ENCODE data around the gene DNM3. TPM values are rescaled to one million over a fixed set of nuclear protein-coding genes. Genes with fewer than 3 reads are reported as not detected.
"Not testable (repeated sequence)": the region's sequence is repeated elsewhere in the genome, so short reads cannot be mapped to it uniquely, and the experiment has no call there.

Gene DNM3
- total RNA-seq, 1 donor from 2014 or later: 2.7 TPM

DNA sequence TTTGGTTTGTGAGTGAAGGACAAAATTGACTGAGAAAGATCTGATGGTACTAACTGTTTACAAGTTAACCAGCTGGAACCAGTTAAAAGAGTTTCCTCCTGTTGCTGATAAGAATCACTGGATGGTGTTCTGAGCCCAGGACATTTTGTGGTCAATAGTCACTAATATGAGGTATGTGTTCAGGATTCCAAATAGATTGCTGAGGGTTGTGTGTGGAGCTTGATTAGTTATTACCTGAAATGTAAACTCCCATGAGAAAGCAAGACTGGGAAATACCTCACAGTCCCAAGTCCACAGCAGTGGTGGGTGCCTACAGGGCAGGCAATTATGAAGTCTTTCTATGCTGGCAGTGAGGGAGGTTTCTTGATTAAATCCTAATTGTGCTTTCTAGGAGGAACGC is 164.6 kb downstream of the DNM3 start:
- TF ChIP-seq, protein P1, sequence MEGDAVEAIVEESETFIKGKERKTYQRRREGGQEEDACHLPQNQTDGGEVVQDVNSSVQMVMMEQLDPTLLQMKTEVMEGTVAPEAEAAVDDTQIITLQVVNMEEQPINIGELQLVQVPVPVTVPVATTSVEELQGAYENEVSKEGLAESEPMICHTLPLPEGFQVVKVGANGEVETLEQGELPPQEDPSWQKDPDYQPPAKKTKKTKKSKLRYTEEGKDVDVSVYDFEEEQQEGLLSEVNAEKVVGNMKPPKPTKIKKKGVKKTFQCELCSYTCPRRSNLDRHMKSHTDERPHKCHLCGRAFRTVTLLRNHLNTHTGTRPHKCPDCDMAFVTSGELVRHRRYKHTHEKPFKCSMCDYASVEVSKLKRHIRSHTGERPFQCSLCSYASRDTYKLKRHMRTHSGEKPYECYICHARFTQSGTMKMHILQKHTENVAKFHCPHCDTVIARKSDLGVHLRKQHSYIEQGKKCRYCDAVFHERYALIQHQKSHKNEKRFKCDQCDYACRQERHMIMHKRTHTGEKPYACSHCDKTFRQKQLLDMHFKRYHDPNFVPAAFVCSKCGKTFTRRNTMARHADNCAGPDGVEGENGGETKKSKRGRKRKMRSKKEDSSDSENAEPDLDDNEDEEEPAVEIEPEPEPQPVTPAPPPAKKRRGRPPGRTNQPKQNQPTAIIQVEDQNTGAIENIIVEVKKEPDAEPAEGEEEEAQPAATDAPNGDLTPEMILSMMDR (IDR thresholded peaks at IDR 0.05; ENCODE audit: insufficient read depth, low read length, poor library complexity, severe bottlenecking): no peak
- peak; percentile 87 for DNase-seq (ENCODE audit: low read depth)
- Histone ChIP-seq H3K36me3 (ENCODE audit: control insufficient read depth, insufficient read depth, low read length) (no peaks in the 10 kb centered on the region), H3K27me3 (ENCODE audit: control insufficient read depth, insufficient read depth, low read length) (no peaks in the 10 kb centered on the region), H3K4me3 (ENCODE audit: low read depth, low read length) (no peak overlapping the region)

DNA sequence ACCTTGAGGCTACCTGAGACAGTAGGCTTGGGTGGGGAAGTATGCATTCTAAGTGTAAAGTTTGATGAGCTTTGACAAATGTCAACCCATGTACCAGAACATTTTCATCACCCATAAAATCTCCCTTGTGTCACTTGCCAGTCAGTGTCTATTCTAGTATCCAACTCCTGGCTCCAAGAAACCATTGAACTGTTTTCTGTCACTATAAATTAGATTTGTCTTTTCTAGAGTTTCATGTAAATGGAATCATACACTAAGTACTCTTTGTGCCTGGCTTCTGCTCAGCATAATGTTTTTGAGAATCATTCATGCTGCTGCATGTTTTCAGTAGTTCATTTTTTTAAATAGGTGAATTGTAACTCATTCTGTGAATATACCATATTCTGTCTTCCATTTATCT is 165.4 kb downstream of the DNM3 start:
- TF ChIP-seq, protein P1 (IDR thresholded peaks at IDR 0.05; ENCODE audit: insufficient read depth, low read length, poor library complexity, severe bottlenecking): no peak
- DNase-seq (ENCODE audit: low read depth): no peak
- no peaks in the 10 kb centered on the region for H3K36me3 ChIP-seq (ENCODE audit: control insufficient read depth, insufficient read depth, low read length)
- H3K27me3 ChIP-seq (ENCODE audit: control insufficient read depth, insufficient read depth, low read length): no peaks in the 10 kb centered on the region
- no peak overlapping the region for H3K4me3 ChIP-seq (ENCODE audit: low read depth, low read length)

DNA sequence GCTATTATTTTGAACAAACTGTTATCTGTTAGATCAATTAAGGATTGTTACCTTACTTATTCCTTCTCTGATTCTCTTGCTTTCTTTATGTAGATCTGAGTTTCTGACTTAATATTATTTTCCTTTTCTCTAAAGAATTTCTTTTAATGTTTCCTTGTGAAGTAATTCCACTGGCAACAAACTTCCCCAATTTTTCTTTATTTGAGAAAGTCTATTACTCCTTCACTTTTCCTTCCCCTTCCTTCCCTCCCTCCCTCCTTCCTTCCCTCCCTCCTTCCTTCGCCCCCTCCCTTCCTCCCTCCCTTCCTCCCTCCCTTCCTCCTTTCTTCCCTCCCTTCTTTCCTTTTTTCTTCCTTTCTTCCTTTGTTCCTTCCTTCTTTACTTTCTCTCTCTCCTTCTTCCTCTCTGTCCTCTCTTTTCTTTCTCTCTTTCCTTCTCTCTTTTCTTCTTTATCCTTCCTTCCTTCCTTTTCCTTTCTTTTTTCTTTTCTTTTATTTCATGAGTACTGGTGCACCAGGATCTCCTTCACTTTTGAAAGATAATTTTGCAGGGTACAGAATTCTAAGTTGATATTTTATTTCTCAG is 177.5 kb downstream of the DNM3 start:
- TF ChIP-seq, protein P1 (IDR thresholded peaks at IDR 0.05; ENCODE audit: insufficient read depth, low read length, poor library complexity, severe bottlenecking): no peak

DNA sequence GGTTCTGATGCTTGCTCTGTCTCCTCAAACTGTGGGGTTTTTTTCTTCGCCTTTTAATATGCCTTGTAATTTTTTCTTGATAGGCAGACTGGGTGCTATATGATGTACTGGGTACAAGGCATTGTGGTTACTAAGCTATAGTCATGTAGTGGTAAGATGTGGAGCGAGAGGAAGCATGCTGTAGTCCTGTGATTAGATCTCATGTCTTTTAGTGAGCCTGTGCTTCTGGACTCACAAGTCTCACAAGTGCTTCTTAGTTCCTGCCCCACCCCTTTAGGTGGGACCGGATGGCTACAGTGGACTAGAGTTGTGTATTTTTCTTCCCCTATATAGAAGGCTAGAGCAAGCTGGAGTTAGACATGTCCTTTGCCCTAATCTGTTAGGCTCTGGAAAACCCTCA is 178.7 kb downstream of the DNM3 start:
- Histone ChIP-seq H3K36me3 (ENCODE audit: control insufficient read depth, insufficient read depth, low read length) (no peaks in the 10 kb centered on the region), H3K27me3 (ENCODE audit: control insufficient read depth, insufficient read depth, low read length) (no peaks in the 10 kb centered on the region), H3K4me3 (ENCODE audit: low read depth, low read length) (no peak overlapping the region)
- TF ChIP-seq, protein P1 (IDR thresholded peaks at IDR 0.05; ENCODE audit: insufficient read depth, low read length, poor library complexity, severe bottlenecking): no peak
- no peak for DNase-seq (ENCODE audit: low read depth)

More for the DNA sequence above, 177.5 kb downstream of the DNM3 start:
- DNase-seq (ENCODE audit: low read depth): no peak
- H3K27me3 ChIP-seq (ENCODE audit: control insufficient read depth, insufficient read depth, low read length): no peaks in the 10 kb centered on the region
- no peak overlapping the region for H3K4me3 ChIP-seq (ENCODE audit: low read depth, low read length)
- no peaks in the 10 kb centered on the region for H3K36me3 ChIP-seq (ENCODE audit: control insufficient read depth, insufficient read depth, low read length)

DNA sequence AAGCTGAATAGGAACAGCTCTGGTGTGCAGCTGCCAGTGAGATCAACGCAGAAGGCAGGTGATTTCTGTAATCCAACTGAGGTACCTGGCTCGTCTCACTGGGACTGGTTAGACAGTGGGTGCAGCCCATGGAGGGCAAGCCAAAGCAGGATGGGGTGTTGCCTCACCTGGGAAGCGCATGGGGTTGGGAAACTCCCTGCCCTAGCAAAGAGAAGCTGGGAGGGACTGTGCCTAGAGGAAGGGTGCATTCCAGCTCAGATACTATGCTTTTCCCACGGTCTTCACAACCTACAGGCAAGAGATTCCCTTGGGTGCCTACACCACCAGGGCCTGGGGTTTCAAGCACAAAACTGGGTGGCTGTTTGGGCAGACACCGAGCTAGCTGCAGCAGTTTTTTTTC is 183.2 kb downstream of the DNM3 start:
- no peaks in the 10 kb centered on the region for H3K27me3 ChIP-seq (ENCODE audit: control insufficient read depth, insufficient read depth, low read length)
- TF ChIP-seq, protein P1 (IDR thresholded peaks at IDR 0.05; ENCODE audit: insufficient read depth, low read length, poor library complexity, severe bottlenecking): no peak
- no peaks in the 10 kb centered on the region for H3K36me3 ChIP-seq (ENCODE audit: control insufficient read depth, insufficient read depth, low read length)
- DNase-seq (ENCODE audit: low read depth): no peak
- H3K4me3 ChIP-seq (ENCODE audit: low read depth, low read length): no peak overlapping the region

DNA sequence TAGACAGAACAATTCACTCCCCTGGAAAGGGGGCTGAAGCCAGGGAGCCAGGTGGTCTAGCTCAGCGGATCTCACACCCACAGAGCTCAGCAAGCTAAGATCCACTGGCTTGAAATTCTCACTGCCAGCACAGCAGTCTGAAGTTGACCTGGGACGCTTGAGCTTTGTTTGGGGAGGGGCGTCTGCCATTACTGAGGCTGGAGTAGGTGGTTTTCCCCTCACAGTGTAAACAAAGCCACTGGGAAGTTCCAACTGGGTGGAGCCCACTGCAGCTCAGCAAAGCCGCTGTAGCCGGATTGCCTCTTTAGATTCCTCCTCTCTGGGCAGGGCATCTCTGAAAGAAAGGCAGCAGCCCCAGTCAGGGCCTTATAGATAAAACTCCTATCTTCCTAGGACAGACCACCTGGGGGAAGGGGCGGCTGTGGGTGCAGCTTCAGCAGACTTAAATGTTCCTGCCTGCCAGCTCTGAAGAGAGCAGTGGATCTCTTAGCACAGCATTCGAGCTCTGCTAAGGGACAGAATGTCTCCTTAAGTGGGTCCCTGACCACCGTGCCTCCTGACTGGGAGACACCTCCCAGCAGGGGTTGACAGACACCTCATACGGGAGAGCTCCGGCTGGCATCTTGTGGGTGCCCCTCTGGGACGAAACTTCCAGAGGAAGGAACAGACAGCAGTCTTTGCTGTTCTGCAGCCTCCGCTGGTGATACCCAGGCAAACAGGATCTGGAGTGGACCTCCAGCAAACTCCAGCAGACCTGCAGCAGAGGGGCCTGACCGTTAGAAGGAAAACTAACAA is 183.8 kb downstream of the DNM3 start:
- not testable (repeated sequence) for H3K36me3 ChIP-seq (ENCODE audit: control insufficient read depth, insufficient read depth, low read length); DNase-seq (ENCODE audit: low read depth); H3K27me3 ChIP-seq (ENCODE audit: control insufficient read depth, insufficient read depth, low read length); H3K4me3 ChIP-seq (ENCODE audit: low read depth, low read length)
